HG02678 (cell line): ENCODE measurements around the gene TSHZ2.

Source experiments
- ATAC-seq: cut with Tn5 transposase; IDR thresholded peaks from one replicate; pipeline ENCODE4 v1.9.1; 2021; ENCODE audit warnings: mild to moderate bottlenecking, moderate library complexity; ENCODE audit not compliant: unreplicated experiment

The TSHZ2 gene

DNA sequence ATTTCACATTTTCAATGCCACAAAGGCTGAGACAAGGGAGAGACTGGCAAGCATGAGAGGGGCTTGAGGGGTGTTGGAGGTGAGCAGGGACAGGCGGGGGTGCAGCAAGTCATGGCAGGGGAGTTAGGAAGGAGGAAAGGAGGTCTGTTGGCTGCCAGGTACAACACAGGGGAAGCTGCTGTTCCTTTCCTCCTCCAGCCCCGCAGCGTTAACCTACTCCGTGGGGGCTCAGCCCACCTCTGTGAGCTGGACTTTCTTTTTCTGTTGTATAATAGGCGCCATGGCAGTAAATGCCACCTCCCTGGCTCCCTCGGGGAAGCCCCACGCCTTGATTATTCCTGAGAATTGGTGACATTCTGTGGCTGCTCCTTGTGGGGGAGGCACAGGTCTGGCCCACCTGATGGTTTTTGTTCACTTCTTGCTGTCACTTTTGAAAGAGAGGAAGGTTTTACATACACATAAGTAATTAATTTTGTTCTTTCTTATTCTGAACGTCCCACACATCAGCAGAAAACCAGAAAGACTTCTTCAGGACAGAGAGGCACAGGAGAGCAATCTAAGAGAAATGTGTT lies 293.2 kb downstream of the TSHZ2 start:
- no peak for ATAC-seq

DNA sequence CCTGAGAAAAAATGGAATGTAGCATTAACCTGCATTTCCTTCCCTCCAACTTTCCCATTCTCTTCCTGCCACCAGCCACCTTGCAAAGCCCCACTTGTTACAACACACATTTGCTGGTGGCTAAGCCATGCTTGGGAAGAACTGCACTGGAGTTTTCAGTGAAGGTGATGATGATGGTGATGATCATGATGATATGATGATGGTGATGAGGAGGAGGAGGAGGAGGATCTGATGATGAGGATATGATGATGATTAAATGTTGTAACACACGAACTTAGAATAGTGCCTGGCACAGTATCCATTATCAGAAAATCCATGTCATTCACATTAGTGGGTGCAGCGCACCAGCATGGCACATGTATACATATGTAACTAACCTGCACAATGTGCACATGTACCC lies 297.2 kb downstream of the TSHZ2 start:
- no peak for ATAC-seq

DNA sequence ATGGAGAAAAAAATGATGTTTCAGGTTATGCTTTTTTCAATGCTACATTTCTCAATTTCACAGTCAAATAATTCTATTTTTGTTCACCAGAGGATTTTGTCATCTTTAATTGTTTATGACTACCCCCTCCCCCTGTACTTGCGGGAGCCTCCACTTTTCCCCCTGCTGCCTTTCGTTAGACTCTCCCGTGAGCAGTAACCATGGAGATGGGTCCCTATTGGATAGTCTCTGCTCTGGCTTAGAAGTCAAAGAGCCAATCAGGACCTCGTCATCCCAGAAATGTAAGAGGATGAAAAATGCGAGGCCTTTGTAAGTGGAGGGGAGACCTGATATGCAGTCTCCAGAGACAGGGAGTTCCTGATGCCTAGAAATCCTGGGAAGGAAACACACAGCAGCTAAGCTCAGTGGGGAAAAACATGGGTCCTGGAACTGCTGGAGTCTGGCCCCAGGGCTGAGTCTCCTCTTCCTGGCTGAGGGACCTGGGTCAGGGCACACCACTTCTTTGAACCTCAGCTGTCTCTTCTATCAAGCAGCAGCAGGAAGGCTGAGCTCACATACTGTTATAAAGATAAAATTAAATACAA lies 298.7 kb downstream of the TSHZ2 start:
- ATAC-seq = no peak

DNA sequence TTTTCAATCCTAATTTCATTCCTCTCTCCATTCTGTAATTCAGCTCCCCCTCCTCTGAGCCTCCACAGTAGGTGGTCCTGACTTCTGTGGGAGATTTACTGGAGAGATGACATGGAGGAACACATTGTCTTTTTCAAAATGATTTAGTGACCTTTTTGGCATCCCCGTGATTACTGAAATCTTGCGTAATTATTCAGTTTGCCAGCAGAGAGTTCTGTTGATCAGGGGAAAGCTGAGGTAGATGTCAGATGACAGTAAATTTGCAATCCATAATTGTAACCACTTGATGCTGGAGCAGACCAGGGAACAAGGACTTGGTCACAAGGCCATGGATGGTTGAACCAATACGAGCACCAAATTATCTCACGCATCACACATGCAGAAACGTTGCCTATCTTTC lies 302.2 kb downstream of the TSHZ2 start:
- no peak for ATAC-seq

DNA sequence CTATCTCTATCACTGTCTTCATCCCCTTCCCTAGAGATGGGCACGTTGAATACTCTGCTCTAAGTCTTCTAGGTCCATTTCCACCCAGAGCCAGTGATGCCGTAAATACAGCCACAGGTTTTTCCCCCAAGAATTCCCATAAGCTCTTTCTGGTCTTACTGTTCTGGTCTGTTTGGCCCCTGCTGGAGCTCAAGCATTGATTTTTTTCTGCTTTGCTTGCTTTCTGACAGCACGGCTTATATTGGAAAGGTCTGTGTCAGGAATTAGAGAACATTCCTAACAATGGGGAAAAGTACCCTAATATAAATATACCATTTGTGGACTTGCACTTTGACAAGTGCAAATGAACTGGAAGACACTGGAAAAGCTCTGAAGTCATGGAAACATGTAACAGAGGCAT lies 302.6 kb downstream of the TSHZ2 start:
- no peak for ATAC-seq

DNA sequence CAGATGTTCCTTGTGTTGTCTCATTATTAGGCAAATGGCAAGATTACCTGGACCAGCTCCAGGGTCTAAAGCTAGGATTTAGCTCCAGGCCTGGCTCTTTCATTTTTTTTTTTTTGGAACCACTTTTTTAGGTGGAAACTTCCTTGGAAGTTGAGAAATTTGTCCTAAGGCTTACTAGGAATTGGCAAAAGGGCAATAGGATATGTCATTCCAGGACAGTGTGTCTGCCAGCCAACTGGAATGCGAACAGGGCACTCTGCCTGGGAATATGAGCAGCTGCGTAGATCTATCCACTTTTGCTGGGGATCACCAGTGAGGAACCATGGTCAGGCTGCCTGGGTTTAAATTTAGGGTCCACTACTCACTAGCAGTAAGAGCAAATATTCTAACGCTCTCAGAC lies 304.0 kb downstream of the TSHZ2 start:
- no peak for ATAC-seq

DNA sequence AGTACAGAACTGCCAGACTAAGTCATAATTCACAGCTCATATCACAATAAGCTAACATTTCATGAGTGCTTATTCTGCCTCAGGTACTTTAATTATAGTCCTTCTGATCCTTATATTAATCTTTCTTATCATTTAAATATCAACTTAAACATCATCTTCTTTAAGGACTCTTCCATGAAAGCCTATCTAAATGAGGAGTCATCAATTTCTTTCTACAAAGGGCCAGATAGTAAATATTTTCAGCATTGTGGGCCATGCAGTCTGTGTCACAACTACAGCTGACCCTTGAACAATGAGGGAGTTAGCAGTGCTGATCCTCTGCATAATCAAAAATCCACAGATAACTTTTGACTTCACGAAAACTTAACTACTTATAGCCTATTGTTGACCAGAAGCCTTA lies 306.4 kb downstream of the TSHZ2 start:
- no peak for ATAC-seq

DNA sequence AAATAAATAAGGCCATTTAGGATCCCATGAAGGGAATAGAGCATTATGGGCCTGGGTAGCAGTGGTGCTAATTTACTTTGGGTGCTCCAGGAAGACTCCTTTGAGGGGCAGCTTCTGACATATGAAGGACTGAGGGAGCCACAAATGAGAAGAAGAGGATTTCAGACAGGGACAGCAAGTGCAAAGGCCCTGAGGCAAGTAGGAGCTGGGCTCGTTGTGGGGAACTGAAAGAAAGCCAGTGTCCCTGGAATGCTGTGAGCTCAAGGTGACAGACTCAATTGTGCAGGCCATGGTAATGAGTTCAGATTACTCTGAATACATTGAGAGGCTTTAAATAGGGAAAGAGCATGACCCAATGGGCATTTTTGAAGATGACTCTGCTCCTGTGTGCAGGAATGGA lies 307.6 kb downstream of the TSHZ2 start:
- ATAC-seq = no peak

DNA sequence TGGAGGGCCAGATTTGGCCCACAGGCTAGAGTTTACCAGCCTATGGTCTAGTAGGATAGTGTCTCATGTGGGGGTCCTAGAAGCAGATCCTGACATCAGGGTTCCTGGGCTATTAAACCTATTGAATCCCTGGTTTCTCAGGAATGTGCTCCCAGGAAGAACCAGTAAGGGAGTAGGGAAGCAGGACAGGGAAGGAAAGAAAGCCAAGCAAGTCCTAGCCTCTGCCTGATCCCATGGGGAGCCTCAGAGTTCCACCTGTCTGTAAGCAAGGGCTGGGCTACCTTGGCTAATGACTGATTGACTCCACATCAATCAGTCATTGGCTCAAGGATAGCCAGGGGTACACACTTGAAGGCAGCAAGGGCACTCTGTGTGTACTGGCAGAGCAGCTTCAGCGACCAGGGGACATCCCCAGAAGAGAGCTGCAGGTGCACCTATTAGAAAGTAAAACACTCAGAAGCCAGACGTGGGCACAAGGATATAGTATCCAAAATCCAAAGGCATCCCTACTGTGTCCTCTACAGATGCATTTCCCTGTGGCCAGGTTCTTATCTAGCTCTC lies 309.5 kb downstream of the TSHZ2 start:
- ATAC-seq = no peak

DNA sequence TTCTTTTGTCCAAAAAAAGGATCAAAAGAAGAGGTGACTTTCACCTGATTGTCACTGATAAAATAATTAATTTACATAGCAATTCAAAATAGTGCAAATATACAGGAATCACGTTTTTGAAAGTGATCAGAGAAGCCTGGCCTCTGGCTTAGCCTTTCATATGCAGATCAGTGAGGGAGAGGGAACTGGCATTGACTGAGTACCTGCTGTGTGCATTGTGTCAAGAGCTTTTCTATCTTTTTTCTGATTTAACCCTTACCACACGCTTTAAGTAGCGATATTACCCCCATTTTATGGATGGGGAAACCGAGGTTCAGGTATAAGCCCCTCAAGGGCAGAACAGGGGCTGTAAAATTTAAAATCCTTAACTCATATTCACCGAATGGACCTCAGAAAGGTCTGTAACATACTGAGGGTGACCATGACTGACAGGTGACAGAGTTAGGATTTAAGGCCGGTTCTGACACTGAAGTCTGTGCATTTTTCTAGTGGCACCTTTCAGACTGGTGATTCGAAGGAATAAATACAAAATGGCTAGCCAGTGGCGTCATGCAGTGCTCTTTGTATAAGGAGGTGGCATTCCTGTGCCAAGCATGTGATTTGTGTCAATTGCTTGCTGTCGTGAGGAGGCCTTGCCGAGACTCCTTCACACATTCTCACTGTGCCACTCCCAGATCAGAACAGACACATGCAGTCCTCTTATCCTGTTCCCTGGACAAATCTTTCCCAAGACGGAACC lies 310.2 kb downstream of the TSHZ2 start:
- ATAC-seq = no peak

DNA sequence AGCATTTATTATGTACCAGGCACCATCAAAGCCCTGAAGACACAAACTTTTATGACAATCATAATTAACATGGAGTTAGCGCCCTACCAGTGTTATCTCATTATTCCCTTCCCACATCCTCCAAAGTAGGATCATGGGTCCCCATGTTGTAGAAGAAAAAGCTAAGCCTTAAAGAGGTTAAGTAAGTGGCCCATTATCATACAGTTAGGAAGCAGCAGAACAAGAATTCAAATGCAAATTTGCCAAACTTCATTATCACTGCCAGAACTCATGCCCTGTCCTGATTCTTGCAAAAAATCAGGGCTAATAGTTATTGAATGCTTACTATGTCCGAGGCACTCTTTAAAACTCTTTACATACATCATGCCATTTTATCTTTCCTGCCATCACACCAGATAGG lies 310.9 kb downstream of the TSHZ2 start:
- ATAC-seq = no peak

DNA sequence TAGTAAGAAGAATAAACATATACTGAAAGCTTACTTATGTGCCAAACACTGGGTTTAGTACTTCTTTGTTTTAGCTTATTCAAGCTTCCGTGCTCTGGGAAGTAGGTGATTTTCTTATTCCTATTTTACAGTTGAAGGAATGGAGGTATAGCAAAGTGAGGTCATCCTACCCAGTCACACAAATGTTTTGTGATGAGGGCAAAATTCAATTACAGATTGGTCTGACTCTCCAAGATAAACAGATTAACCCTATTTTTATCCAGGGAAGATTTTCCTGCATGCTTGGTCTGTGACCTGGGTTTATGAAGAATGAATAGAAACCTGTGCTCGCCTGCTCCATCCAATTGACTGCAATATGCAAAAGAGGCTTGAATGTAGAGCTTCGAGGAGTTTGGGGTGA lies 311.4 kb downstream of the TSHZ2 start:
- ATAC-seq = no peak

DNA sequence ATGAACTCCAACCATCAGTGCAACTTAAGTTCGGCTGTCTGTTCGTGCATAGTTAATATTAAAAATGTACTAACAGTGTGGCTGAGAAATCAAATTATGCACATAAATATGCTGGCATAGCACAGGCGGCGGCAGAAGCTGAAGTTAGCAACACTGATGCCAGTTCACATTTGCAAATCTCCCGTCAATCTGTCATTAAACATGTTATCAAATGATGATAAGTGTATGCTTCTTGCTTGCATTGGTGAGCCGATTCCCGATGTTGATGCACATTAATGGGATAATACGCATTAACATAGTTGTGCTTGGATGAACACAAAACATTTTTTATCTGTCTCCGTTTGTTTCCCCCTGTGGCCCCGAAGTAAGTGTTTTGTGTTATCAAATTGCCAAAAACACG lies 312.1 kb downstream of the TSHZ2 start:
- no peak for ATAC-seq

DNA sequence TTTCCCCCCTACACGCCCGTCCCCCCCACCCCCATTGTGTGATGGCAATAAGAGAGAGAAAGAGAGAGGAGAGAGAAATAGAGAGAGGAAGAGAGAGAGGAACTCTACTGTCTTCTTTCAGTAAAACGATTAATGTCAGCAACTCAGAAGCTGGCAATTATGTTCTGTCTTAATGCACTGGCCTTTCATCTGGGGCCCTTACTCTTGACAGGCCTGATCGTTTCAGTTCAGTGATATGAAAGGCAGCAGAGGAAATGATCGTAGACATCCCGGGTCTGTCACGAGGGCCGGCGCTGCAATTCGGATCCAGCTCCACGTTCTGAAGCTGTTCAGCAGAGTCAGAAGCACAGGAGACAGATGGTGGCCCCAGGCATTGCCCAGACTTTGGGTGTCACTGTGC lies 312.5 kb downstream of the TSHZ2 start:
- ATAC-seq = no peak

DNA sequence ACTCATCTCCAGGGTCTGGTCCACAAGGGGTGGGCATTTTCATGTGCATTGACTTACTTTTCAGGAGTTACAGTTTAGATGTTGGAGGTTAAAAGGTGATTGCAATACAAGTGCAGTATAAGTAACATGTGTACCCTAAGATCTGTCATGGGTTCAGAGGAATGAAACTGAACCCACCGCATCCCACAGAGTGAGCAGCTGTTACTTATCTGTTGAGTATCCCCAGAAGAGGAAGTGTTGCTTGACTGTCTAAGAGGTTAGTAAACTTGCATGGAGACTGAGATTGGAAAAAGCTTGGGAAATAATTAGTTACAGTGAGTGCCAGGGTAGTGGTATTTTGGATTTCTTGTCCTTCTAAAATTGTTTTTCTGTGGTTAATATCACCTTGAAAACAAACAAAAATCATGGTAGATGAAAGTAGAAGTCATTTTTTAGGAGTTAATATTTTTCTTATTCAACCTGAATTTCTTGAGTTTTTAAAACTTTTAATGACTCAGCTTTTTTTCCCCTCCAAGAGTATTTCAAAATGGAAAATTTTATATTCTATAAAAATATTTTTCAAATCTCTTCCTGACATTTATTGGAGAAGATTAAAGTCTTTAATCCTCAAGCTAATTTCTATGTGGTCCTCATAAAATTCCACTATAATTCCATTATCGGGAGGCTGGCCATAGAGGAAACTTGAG lies 315.3 kb downstream of the TSHZ2 start:
- ATAC-seq = no peak

DNA sequence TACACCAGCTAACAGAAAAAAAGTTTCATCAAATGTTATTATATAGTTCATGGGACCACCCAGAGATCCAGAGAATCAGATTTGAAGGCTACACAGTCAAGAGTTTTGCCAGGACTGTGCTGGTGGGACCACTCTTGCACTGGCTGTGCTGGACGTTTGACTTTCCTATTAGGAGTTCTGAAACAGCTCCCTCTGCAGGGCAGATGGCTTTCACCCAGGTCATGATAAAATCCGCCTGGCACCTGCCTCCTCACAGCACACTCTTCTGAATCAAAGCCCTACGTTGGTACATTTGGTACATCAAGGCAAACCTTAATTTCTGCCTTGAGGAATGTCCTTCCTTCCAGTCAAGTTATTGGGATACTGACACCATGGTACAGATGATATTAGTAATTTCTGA lies 319.4 kb downstream of the TSHZ2 start:
- no peak for ATAC-seq

DNA sequence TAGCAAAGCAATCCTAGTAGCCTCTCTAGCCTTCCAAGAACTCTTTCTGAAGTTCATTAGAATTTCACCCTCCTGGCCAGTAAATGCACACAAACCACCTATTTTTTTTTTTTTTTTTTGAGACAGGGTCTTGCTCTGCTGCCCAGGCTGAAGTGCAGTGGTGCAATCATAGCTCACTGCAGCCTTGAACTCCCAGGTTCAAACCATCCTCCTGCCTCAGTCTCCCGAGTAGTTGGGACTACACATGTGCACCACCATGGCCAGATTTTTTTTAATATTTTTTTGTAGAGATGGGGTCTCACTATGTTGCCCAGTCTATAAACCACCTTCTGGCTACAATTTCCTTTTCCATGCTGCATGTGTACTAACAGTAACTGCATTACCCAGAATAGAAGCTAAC lies 320.2 kb downstream of the TSHZ2 start:
- ATAC-seq = no peak

DNA sequence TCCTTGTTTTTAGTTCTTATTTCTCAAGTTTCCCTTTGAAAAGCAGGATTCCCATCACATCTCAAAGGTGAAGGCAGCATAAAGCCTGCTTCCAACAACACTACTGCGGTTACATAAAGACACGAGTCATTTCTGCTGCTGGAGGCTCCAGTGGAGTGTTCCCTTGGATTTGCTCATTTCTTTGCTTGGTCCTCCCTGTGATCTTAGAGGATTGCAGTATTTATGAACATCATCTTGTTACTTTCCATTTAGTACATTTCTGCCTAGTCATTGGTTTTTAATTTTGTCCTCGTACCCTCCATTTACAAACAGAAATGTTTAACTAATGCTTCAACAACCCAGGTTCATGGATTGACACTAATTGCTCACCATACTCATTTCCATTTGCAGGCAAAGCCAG lies 322.6 kb downstream of the TSHZ2 start:
- no peak for ATAC-seq

DNA sequence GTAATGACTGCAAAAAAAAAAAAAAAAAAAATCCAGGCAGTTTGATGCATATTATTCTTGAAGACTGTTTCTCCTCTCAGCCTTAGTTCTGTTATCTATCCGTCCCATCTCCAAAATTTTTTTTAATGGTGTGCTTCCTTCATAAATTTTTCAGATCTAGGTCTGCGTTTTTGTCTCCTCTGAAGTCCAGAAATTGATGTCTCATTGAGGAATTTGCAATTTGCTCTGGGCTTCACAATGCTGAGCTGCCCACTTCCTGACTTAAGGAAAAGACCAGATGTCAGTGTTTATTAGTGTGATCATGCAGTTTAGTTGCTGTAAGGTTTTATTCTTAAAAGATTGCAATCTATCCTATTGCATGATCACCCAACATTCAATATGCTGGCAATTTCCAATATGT lies 323.9 kb downstream of the TSHZ2 start:
- no peak for ATAC-seq

DNA sequence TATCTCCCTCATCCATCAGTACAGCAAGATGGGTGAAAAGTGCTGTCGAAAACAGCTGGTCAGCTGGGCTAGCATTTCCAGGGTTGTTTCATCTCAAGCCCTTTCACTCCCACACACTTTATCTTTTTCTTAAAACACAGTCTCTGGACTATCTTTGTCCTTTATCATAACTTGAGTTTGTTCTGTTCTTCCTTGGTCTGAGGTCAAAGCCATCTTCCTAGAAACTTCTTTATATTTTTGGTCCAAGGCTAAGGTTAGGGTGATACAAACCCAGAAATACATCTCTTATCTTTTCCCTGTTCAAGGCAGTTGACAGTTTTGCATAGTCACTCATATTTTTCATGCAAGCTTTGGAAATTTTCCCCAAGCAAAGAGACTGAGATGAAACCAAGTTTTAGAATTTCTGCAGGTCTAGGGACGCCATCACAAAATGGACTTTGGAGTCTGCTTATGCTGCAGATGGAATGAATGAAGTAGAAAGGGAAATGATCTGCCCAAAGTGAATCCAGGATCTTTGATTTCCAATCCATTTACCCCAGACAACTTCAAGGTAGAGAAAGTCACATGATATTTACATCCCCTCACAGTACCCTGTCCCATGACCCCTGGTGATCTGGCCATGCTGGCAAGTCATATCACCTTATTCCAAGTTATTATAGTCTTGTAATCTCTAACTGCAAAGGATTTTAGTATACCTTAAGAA lies 324.4 kb downstream of the TSHZ2 start:
- ATAC-seq = no peak

DNA sequence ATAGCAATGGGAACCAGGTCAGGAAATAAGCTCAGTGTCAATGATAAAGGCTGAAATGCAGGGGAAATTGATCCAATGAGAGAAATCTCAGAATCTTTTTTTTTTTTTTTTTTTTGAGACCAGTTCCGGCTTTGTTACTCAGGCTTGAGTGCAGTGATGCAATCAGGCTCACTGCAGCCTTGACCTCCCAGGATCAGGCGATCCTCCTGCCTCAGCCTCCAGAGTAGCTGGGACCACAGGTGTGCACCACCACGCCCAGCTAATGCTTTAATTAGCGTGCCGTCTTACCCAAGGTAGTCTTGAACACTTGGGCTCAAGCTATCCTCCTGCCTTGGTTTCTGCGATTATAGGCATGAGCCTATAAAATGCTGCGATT lies 325.0 kb downstream of the TSHZ2 start:
- no peak for ATAC-seq
